LNCaP clone FGC (cell line): ENCODE measurements around the gene TGM5.

ENCODE experiments used
- DNase-seq: peaks from one replicate; pipeline ENCODE4 v3.0.0-alpha.2; 2011; ENCODE audit warnings: low read depth
- H3K4me3 ChIP-seq: 2 replicates; pipeline ENCODE4 v1.5.1; 2011; ENCODE audit warnings: mild to moderate bottlenecking, low read depth, low read length, control low read depth
- CTCF ChIP-seq: IDR thresholded peaks from 2 replicates; pipeline ENCODE4 v1.5.1; 2012; ENCODE audit warnings: mild to moderate bottlenecking; ENCODE audit not compliant: control insufficient read depth, insufficient read depth; ENCODE audit errors: extremely low read depth

The TGM5 gene

GRCh38 chr15:43211224-43211735 lies 55.4 kb downstream of the TGM5 start:
- no peak overlapping the region for H3K4me3 ChIP-seq
- no peak for TF ChIP-seq CTCF
- DNase-seq = no peak

- no peak for DNase-seq
- no peak for TF ChIP-seq CTCF
- H3K4me3 ChIP-seq = no peak overlapping the region
Observed at GRCh38 chr15:43210807-43211206, 55.9 kb downstream of the TGM5 start.

GRCh38 chr15:43210172-43210745 lies 56.5 kb downstream of the TGM5 start:
- no peak for TF ChIP-seq CTCF

GRCh38 chr15:43209059-43209824 lies 57.5 kb downstream of the TGM5 start:
- no peak overlapping the region for H3K4me3 ChIP-seq
- DNase-seq = no peak
- peak; percentile 35; the same call in 1 of the 2 replicates for TF ChIP-seq CTCF

More at GRCh38 chr15:43210172-43210745, 56.5 kb downstream of the TGM5 start:
- DNase-seq = no peak
- no peak overlapping the region for H3K4me3 ChIP-seq

- DNase-seq = no peak
- TF ChIP-seq CTCF = no peak
- H3K4me3 ChIP-seq = no peak overlapping the region
Observed at GRCh38 chr15:43208052-43209002, 58.4 kb downstream of the TGM5 start.

GRCh38 chr15:43207024-43207423 lies 59.7 kb downstream of the TGM5 start:
- DNase-seq = no peak
- no peak for TF ChIP-seq CTCF
- H3K4me3 ChIP-seq = no peak overlapping the region
